Cardiac muscle cell (in vitro differentiated cells and primary cell): ENCODE data around the gene KRTAP3-3. TPM values are rescaled to one million over a fixed set of nuclear protein-coding genes. Genes with fewer than 3 reads are reported as not detected.

Source experiments
- DNase-seq, 2 donors: peaks; one replicate each; pipeline versions ENCODE4 v3.0.0 to v3.0.0-alpha.2; 2010 to 2017; ENCODE audit warnings: low read depth in 1 of 2, low spot score in 1 of 2
- H3K27ac ChIP-seq: fragments of 200-600 bp; sonication (generic); 2 replicates; pipeline ENCODE4 v1.5.1; 2016
- H3K27me3 ChIP-seq: fragments of 200-600 bp; sonication (generic); 2 replicates; pipeline ENCODE4 v1.6.0; 2016; ENCODE audit warnings: control low read depth
- H3K36me3 ChIP-seq: fragments of 200-600 bp; sonication (generic); 2 replicates; pipeline ENCODE4 v1.5.1; 2016; ENCODE audit warnings: control low read depth
- H3K4me1 ChIP-seq: fragments of 200-600 bp; sonication (generic); 2 replicates; pipeline ENCODE4 v1.8.1; 2017; ENCODE audit warnings: low read depth, mild to moderate bottlenecking, mixed run types
- H3K4me3 ChIP-seq: fragments of 200-600 bp; sonication (generic); 2 replicates; pipeline ENCODE4 v1.5.1; 2016; ENCODE audit warnings: mild to moderate bottlenecking
- H3K9me3 ChIP-seq: fragments of 200-600 bp; sonication (generic); 2 replicates; pipeline ENCODE4 v1.5.1; 2017; ENCODE audit warnings: low read depth, mild to moderate bottlenecking, control low read depth
- polyA plus RNA-seq: library from polyadenylated mRNA; unstranded; fragments of >200 nt; fragmentation: Nextera tagmentation; extraction: Ambion mirVana; gene quantifications from 2 replicates; pipeline ENCODE4 v1.2.1, GENCODE V29; 2016
- total RNA-seq: library from RNA; depleted of rRNA; stranded (reverse); fragments of >200 nt; gene quantifications from 2 replicates; pipeline ENCODE4 v1.2.3, GENCODE V29; 2016
- TF ChIP-seq, protein P1 (sequence below): IDR thresholded peaks from 2 replicates; pipeline ENCODE4 v1.5.1; 2012; ENCODE audit warnings: low read depth, mild to moderate bottlenecking, low read length

The KRTAP3-3 gene
- total and polyA plus RNA-seq, 2 experiments from 2014 or later, result not detected

DNA sequence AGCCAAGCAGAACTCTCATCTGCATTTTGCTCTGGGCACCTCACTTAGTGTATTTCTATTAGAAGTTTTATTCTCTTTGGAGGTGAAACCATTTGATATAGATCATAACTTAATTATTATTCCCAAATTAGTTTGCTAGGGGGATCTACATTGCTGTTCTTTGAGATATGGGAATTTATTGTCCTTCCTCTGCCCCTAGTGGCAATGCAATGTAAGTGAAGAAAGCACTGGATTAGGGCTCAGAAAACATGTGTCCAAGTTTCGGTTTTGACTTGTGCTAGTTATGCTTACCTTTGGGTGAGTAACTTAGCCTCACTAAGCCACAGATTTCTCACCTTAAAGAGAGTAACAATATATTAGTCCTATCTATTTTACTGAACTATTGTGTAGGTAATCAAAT lies 30.1 kb downstream of the KRTAP3-3 start:
- Histone ChIP-seq H3K4me3 (no peak overlapping the region), H3K4me1 (peaks cover 3% of the 10 kb centered on the region), H3K27ac (no peak overlapping the region), H3K27me3 (no peaks in the 10 kb centered on the region), H3K36me3 (no peaks in the 10 kb centered on the region), H3K9me3 (no peaks in the 10 kb centered on the region)
- peak in 1 of 2 donors; percentile 28 for DNase-seq
- TF ChIP-seq, protein P1, sequence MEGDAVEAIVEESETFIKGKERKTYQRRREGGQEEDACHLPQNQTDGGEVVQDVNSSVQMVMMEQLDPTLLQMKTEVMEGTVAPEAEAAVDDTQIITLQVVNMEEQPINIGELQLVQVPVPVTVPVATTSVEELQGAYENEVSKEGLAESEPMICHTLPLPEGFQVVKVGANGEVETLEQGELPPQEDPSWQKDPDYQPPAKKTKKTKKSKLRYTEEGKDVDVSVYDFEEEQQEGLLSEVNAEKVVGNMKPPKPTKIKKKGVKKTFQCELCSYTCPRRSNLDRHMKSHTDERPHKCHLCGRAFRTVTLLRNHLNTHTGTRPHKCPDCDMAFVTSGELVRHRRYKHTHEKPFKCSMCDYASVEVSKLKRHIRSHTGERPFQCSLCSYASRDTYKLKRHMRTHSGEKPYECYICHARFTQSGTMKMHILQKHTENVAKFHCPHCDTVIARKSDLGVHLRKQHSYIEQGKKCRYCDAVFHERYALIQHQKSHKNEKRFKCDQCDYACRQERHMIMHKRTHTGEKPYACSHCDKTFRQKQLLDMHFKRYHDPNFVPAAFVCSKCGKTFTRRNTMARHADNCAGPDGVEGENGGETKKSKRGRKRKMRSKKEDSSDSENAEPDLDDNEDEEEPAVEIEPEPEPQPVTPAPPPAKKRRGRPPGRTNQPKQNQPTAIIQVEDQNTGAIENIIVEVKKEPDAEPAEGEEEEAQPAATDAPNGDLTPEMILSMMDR, result peak; percentile 71

DNA sequence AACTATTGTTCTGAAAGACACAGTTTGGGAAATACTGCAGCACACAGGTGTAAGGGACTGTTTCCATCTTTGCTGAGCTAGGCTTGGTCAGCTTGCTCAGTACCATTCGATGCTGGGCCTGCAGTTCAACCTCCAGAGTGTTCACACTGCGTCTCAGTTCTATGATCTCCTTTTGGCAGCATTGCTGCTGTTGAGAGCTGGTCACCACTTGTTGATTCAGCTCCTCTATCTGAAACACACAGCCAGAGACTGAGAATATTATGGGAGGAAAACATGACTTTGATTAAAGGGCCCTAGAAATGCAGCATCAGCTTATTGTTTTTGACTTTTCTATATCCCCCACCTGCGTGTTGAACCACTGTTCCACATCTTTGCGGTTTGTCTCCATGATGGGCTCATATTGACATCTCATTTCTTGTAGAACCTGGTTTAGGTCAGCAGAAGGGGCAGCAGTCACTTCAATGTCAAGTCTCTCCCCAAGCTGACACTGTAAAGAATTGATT lies 31.9 kb downstream of the KRTAP3-3 start:
- Histone ChIP-seq H3K27me3 (no peaks in the 10 kb centered on the region), H3K4me3 (no peak overlapping the region), H3K4me1 (peaks cover 3% of the 10 kb centered on the region), H3K36me3 (no peaks in the 10 kb centered on the region), H3K27ac (no peak overlapping the region), H3K9me3 (no peaks in the 10 kb centered on the region)
- TF ChIP-seq, protein P1, result no peak
- DNase-seq, result no peak

DNA sequence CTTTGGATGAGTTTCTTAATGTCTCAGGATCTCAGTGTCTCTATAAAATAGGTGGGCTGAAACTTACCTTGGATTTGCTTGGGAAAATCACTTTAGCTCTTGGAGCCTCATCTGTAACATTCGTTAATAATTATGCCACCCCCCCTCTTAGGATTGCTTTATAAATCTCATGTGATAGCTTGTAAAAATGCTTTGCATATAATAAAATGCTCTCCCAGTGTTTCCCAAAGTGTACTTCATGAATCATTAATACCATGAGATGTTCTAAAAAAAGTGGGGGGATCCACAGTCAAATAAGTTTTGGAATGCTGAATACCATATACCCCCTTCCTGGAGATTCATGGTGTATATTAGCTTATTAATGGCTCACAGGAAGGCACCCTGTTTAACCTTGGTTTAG lies 32.4 kb downstream of the KRTAP3-3 start:
- H3K27me3 ChIP-seq, result no peaks in the 10 kb centered on the region
- no peaks in the 10 kb centered on the region for H3K36me3 ChIP-seq
- no peak overlapping the region for H3K27ac ChIP-seq
- H3K4me3 ChIP-seq, result no peak overlapping the region
- TF ChIP-seq, protein P1, result no peak
- no peak for DNase-seq
- H3K9me3 ChIP-seq, result no peaks in the 10 kb centered on the region
- H3K4me1 ChIP-seq, result peaks cover 3% of the 10 kb centered on the region

DNA sequence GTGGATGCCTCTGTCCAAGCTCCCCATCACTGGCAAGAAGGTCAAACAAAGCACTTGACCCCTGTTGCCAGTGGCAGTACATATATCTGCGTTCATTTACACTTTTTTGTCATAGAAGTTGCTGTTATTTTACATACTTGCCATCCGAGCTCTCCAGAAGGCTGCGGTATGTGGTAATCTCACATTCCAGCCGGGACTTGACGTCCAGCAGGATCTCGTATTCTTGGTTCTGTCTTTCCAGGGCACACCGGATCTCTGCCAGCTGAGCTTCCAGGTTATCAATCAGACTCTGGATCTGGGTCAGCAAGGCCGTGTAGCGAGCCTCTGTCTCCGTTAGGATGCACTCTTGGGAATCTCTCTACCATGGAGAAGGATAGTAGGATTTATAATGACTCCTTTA lies 33.8 kb downstream of the KRTAP3-3 start:
- TF ChIP-seq, protein P1, result no peak
- Histone ChIP-seq H3K4me3 (no peak overlapping the region), H3K27ac (no peak overlapping the region), H3K27me3 (no peaks in the 10 kb centered on the region), H3K4me1 (peaks cover 3% of the 10 kb centered on the region), H3K9me3 (no peaks in the 10 kb centered on the region), H3K36me3 (no peaks in the 10 kb centered on the region)
- DNase-seq, result peak in 1 of 2 donors; percentile 56

DNA sequence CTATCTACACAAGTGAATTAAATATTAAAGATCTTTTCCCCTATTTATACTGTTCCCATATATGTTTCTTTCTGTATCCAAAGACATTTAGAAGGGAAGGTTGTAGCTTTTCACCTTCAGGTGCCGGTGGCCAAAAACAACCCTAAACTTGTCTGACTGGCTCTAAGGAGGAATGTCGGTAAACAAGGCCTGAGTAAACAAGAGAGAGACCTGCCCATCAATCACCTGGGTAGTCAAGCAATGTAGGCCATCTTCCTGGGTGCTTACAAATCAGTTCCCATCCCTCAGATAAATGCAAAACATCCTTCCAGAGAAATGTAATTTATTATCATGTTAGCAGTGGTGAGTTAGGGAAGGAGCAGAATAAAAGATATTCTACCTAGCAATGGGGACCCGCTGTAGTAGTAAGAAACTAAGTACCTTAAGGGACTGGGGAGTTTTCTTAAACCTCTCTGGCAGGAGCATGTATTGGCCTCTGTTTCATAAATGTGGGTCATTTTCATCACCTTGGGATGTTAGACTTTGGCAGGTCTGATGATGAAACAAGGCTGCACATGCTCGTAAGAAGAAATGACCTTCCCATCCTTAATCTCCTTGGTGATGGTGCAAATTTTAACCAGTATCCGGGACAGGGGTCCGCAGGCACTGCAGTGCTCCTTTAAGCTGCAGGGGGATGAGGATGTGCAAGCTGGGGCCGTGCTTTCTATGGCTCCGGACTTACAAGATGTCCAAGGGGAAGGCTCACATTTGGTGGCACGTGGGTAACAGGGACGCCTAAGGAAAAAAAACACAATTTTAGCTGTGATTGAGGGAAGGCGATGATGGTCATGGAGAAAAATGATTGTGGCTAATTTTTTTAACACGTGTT lies 35.6 kb downstream of the KRTAP3-3 start:
- H3K36me3 ChIP-seq, result no peaks in the 10 kb centered on the region
- DNase-seq, result no peak
- H3K27me3 ChIP-seq, result no peaks in the 10 kb centered on the region

More for the DNA sequence above, 35.6 kb downstream of the KRTAP3-3 start:
- Histone ChIP-seq H3K4me3 (no peak overlapping the region), H3K27ac (no peak overlapping the region), H3K9me3 (no peaks in the 10 kb centered on the region), H3K4me1 (peaks cover 3% of the 10 kb centered on the region)
- TF ChIP-seq, protein P1, result no peak
